ENCODE data around the gene WWOX.

WWOX gene

GRCh38 chr16:79066561-79066960, 967.1 kb downstream of the WWOX start:
- no peak for DNase-seq

- DNase-seq = peak; percentile 44
These were observed 968.1 kb downstream of the WWOX start for GRCh38 chr16:79067600-79067999.

- no peak for DNase-seq
These were observed 969.7 kb downstream of the WWOX start for GRCh38 chr16:79069121-79069520.

GRCh38 chr16:79069633-79070032, 970.2 kb downstream of the WWOX start:
- DNase-seq = peak; percentile 55

GRCh38 chr16:79071424-79071823, 972.0 kb downstream of the WWOX start:
- no peak for DNase-seq

GRCh38 chr16:79072517-79072916, 973.1 kb downstream of the WWOX start:
- DNase-seq = no peak

GRCh38 chr16:79073566-79073965, 974.1 kb downstream of the WWOX start:
- no peak for DNase-seq

- DNase-seq = no peak
These were observed 975.1 kb downstream of the WWOX start for GRCh38 chr16:79074541-79074940.

GRCh38 chr16:79074951-79075350, 975.5 kb downstream of the WWOX start:
- DNase-seq = no peak

GRCh38 chr16:79076047-79076767, 976.8 kb downstream of the WWOX start:
- peak; percentile 69 for DNase-seq

- no peak for DNase-seq
These were observed 977.9 kb downstream of the WWOX start for GRCh38 chr16:79077346-79077745.

GRCh38 chr16:79079656-79080420, 980.4 kb downstream of the WWOX start:
- no peak for DNase-seq

GRCh38 chr16:79081297-79082066, 982.0 kb downstream of the WWOX start:
- peak; percentile 86 for DNase-seq

- peak; percentile 40 for DNase-seq
These were observed 983.5 kb downstream of the WWOX start for GRCh38 chr16:79082970-79083369.

- DNase-seq = no peak
These were observed 984.2 kb downstream of the WWOX start for GRCh38 chr16:79083508-79084299.

- no peak for DNase-seq
These were observed 989.5 kb downstream of the WWOX start for GRCh38 chr16:79088971-79089370.

GRCh38 chr16:79089735-79090284, 990.4 kb downstream of the WWOX start:
- DNase-seq = peak; percentile 76

GRCh38 chr16:79090966-79091365, 991.5 kb downstream of the WWOX start:
- DNase-seq = no peak

- DNase-seq = no peak
These were observed 993.4 kb downstream of the WWOX start for GRCh38 chr16:79092846-79093245.

GRCh38 chr16:79093554-79093967, 994.1 kb downstream of the WWOX start:
- peak; percentile 63 for DNase-seq

GRCh38 chr16:79096246-79096645, 996.8 kb downstream of the WWOX start:
- no peak for DNase-seq

- DNase-seq = no peak
These were observed 997.7 kb downstream of the WWOX start for GRCh38 chr16:79097166-79097565.

Measured in activated CD4-positive, alpha-beta T cell treated with anti-CD3 and anti-CD28 coated beads, Interleukin-2, Interleukin-6, amounts not matched to agents 100 ng/mL and 50 ng/mL, durations not matched to agents 16 hours and 8 hours (primary cell).